Muscle layer of colon (tissue), 2 donors: ENCODE results near the gene FLYWCH2.
"Not testable (repeated sequence)": the region's sequence is repeated elsewhere in the genome, so short reads cannot be mapped to it uniquely, and the experiment has no call there.

Experiments
- H3K27ac ChIP-seq: one replicate; pipeline ENCODE4 v1.7.0; 2013; ENCODE audit warnings: low read depth, mild to moderate bottlenecking, low read length, moderate library complexity
- H3K27me3 ChIP-seq, 2 donors: one replicate each; pipeline ENCODE4 v1.7.0; 2013; ENCODE audit warnings: low read length in 2 of 2, mild to moderate bottlenecking in 2 of 2; ENCODE audit not compliant: insufficient read depth in 2 of 2, control insufficient read depth in 1 of 2
- H3K36me3 ChIP-seq: one replicate; pipeline ENCODE4 v1.7.0; 2013; ENCODE audit warnings: mild to moderate bottlenecking, low read length; ENCODE audit not compliant: insufficient read depth
- H3K4me1 ChIP-seq: one replicate; pipeline ENCODE4 v1.7.0; 2013; ENCODE audit warnings: mild to moderate bottlenecking, low read length; ENCODE audit not compliant: insufficient read depth
- H3K4me3 ChIP-seq, 2 donors: one replicate each; pipeline ENCODE4 v1.7.0; 2013; ENCODE audit warnings: low read length in 2 of 2, low read depth in 1 of 2, mild to moderate bottlenecking in 1 of 2, moderate library complexity in 1 of 2
- H3K9ac ChIP-seq: one replicate; pipeline ENCODE4 v1.7.0; 2013; ENCODE audit warnings: low read length
- H3K9me3 ChIP-seq: one replicate; pipeline ENCODE4 v1.7.0; 2013; ENCODE audit warnings: mild to moderate bottlenecking, low read length
- donor health status: abdominal sarcoma.
- donor health status: Adenocarcinoma of cecum.

FLYWCH2 gene

GRCh38 chr16:2939968-2940367 lies 57.0 kb downstream of the FLYWCH2 start:
- peaks cover 51% of the 10 kb centered on the region for H3K36me3 ChIP-seq
- H3K27ac ChIP-seq = no peak overlapping the region
- no peaks in the 10 kb centered on the region for H3K9me3 ChIP-seq
- H3K9ac ChIP-seq = no peak overlapping the region
- no peaks in the 10 kb centered on the region for H3K4me1 ChIP-seq
- no peaks in the 10 kb centered on the region for H3K27me3 ChIP-seq
- H3K4me3 ChIP-seq = no peak overlapping the region

- no peaks in the 10 kb centered on the region for H3K27me3 ChIP-seq
- no peaks in the 10 kb centered on the region for H3K9me3 ChIP-seq
- H3K9ac ChIP-seq = no peak overlapping the region
- H3K4me3 ChIP-seq = no peak overlapping the region
- H3K36me3 ChIP-seq = peaks cover 39% of the 10 kb centered on the region
- no peaks in the 10 kb centered on the region for H3K4me1 ChIP-seq
- no peak overlapping the region for H3K27ac ChIP-seq
Observed at GRCh38 chr16:2942045-2942444, 59.0 kb downstream of the FLYWCH2 start.

GRCh38 chr16:2943716-2944115 lies 60.7 kb downstream of the FLYWCH2 start:
- peaks cover 28% of the 10 kb centered on the region for H3K36me3 ChIP-seq
- H3K4me1 ChIP-seq, H3K27ac ChIP-seq: not testable (repeated sequence)

GRCh38 chr16:2946649-2947048 lies 63.6 kb downstream of the FLYWCH2 start:
- Histone ChIP-seq H3K36me3 (peaks cover 6% of the 10 kb centered on the region), H3K9ac (no peak overlapping the region)

More at GRCh38 chr16:2943716-2944115, 60.7 kb downstream of the FLYWCH2 start:
- not testable (repeated sequence) for H3K9ac ChIP-seq, H3K4me3 ChIP-seq, H3K27me3 ChIP-seq, H3K9me3 ChIP-seq

More at GRCh38 chr16:2946649-2947048, 63.6 kb downstream of the FLYWCH2 start:
- H3K27ac ChIP-seq = no peak overlapping the region
- H3K27me3 ChIP-seq = no peaks in the 10 kb centered on the region
- H3K9me3 ChIP-seq = no peaks in the 10 kb centered on the region
- no peaks in the 10 kb centered on the region for H3K4me1 ChIP-seq
- no peak overlapping the region for H3K4me3 ChIP-seq
